MM.1S (cell line): ENCODE results near the gene FRY.
"Not testable (repeated sequence)": the region's sequence is repeated elsewhere in the genome, so short reads cannot be mapped to it uniquely, and the experiment has no call there.

Experiments
- DNase-seq: peaks from one replicate; pipeline ENCODE4 v3.0.0-alpha.2; 2015
- H2AFZ ChIP-seq: fragments of 300-600 bp; sonication (generic); 2 replicates; pipeline ENCODE4 v1.6.0; 2016; ENCODE audit warnings: antibody characterized with exemption, low read length
- H3F3A ChIP-seq: fragments of 300-600 bp; sonication (generic); 2 replicates; pipeline ENCODE4 v1.6.1; 2016; ENCODE audit warnings: mild to moderate bottlenecking, antibody characterized with exemption, low read length, moderate library complexity, mixed read lengths; ENCODE audit not compliant: insufficient read depth
- H3K27ac ChIP-seq: fragments of 300-600 bp; sonication (generic); 2 replicates; pipeline ENCODE4 v1.5.1; 2016; ENCODE audit warnings: mild to moderate bottlenecking, low read length
- H3K27me3 ChIP-seq: fragments of 300-600 bp; sonication (generic); replicated peaks from 2 replicates; pipeline ENCODE4 v1.6.0; 2016; ENCODE audit warnings: low read length; ENCODE audit not compliant: insufficient read depth
- H3K36me3 ChIP-seq: fragments of 300-600 bp; sonication (generic); replicated peaks from 2 replicates; pipeline ENCODE4 v1.6.1; 2016; ENCODE audit warnings: mild to moderate bottlenecking, low read length, mixed read lengths; ENCODE audit not compliant: insufficient read depth
- H3K4me1 ChIP-seq: fragments of 300-600 bp; sonication (generic); 2 replicates; pipeline ENCODE4 v1.6.1; 2016; ENCODE audit warnings: low read length, mixed read lengths
- H3K4me2 ChIP-seq: fragments of 300-600 bp; sonication (generic); 2 replicates; pipeline ENCODE4 v1.6.0; 2016; ENCODE audit warnings: low read depth, low read length
- H3K4me3 ChIP-seq: fragments of 300-600 bp; sonication (generic); 2 replicates; pipeline ENCODE4 v1.5.1; 2016; ENCODE audit warnings: low read length, mixed read lengths
- H3K79me2 ChIP-seq: fragments of 300-600 bp; sonication (generic); 2 replicates; pipeline ENCODE4 v1.6.1; 2016; ENCODE audit warnings: mixed run types, low read length, mixed read lengths
- H3K9ac ChIP-seq: fragments of 300-600 bp; sonication (generic); 2 replicates; pipeline ENCODE4 v1.6.1; 2016; ENCODE audit warnings: low read length, mixed read lengths
- H3K9me2 ChIP-seq: fragments of 300-600 bp; sonication (generic); replicated peaks from 2 replicates; pipeline ENCODE4 v1.6.1; 2016; ENCODE audit warnings: mild to moderate bottlenecking, low read length, mixed read lengths; ENCODE audit not compliant: insufficient read depth
- H3K9me3 ChIP-seq: fragments of 300-600 bp; sonication (generic); replicated peaks from 2 replicates; pipeline ENCODE4 v1.6.1; 2016; ENCODE audit warnings: mild to moderate bottlenecking, low read length, mixed read lengths; ENCODE audit not compliant: insufficient read depth
- H4K20me1 ChIP-seq: fragments of 300-600 bp; sonication (generic); 2 replicates; pipeline ENCODE4 v1.6.1; 2016; ENCODE audit warnings: mild to moderate bottlenecking, low read length, moderate library complexity, mixed read lengths; ENCODE audit not compliant: insufficient read depth
- EZH2 ChIP-seq: fragments of 300-600 bp; sonication (generic); optimal IDR thresholded peaks from 2 replicates; pipeline ENCODE3; 2017; ENCODE audit warnings: low read depth, mild to moderate bottlenecking, antibody characterized with exemption, low read length, mixed read lengths
- EZH2phosphoT487 ChIP-seq: fragments of 300-600 bp; sonication (generic); IDR thresholded peaks from 2 replicates; pipeline ENCODE4 v1.6.1; 2018; ENCODE audit warnings: antibody characterized with exemption, low read length
- TF ChIP-seq, protein P1 (sequence below): fragments of 300-600 bp; sonication (generic); IDR thresholded peaks from 2 replicates; pipeline ENCODE4 v1.5.1; 2016; ENCODE audit warnings: antibody characterized with exemption, low read length, mixed read lengths

Gene FRY

DNA sequence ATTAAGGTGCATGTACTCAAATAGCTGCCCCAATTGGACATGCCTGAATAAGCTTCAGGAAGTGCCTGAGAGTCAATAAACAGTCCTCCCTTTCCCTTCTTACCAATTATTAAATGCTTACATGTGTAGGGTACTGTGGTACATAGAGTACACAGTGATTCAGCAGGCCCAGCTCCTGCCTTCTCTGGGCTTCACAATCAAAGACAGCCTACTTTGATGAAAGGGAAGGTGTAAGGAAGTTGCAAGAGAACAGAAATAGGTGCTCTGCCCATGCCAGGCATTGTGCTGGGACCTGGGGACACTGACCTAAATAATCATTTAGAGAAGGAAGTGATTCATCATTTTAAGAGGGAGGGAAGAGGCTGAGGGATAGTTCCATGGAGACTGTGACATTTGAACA lies 17.2 kb downstream of the FRY start:
- no peaks in the 10 kb centered on the region for H3K4me1 ChIP-seq
- no peaks in the 10 kb centered on the region for H3F3A ChIP-seq
- no peaks in the 10 kb centered on the region for H3K36me3 ChIP-seq
- no peaks in the 10 kb centered on the region for H3K79me2 ChIP-seq
- no peaks in the 10 kb centered on the region for H3K9me2 ChIP-seq
- H3K27me3 ChIP-seq = no peaks in the 10 kb centered on the region
- no peak overlapping the region for H2AFZ ChIP-seq
- no peaks in the 10 kb centered on the region for H3K9me3 ChIP-seq
- H3K4me2 ChIP-seq = no peak overlapping the region
- H4K20me1 ChIP-seq = no peaks in the 10 kb centered on the region
- no peak overlapping the region for H3K9ac ChIP-seq
- no peak for TF ChIP-seq EZH2phosphoT487
- TF ChIP-seq EZH2 = no peak
- TF ChIP-seq, protein P1, sequence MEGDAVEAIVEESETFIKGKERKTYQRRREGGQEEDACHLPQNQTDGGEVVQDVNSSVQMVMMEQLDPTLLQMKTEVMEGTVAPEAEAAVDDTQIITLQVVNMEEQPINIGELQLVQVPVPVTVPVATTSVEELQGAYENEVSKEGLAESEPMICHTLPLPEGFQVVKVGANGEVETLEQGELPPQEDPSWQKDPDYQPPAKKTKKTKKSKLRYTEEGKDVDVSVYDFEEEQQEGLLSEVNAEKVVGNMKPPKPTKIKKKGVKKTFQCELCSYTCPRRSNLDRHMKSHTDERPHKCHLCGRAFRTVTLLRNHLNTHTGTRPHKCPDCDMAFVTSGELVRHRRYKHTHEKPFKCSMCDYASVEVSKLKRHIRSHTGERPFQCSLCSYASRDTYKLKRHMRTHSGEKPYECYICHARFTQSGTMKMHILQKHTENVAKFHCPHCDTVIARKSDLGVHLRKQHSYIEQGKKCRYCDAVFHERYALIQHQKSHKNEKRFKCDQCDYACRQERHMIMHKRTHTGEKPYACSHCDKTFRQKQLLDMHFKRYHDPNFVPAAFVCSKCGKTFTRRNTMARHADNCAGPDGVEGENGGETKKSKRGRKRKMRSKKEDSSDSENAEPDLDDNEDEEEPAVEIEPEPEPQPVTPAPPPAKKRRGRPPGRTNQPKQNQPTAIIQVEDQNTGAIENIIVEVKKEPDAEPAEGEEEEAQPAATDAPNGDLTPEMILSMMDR = no peak
- H3K27ac ChIP-seq = no peak overlapping the region
- no peak for DNase-seq
- H3K4me3 ChIP-seq = no peak overlapping the region

GRCh38 chr13:32051156-32051555 lies 19.6 kb downstream of the FRY start:
- Histone ChIP-seq H3K36me3 (no peaks in the 10 kb centered on the region), H4K20me1 (no peaks in the 10 kb centered on the region), H3K27me3 (no peaks in the 10 kb centered on the region), H3K9me3 (no peaks in the 10 kb centered on the region), H3K4me1 (no peaks in the 10 kb centered on the region), H3K9me2 (no peaks in the 10 kb centered on the region), H3K4me3 (no peak overlapping the region), H2AFZ (no peak overlapping the region), H3K27ac (no peak overlapping the region), H3F3A (no peaks in the 10 kb centered on the region), H3K79me2 (no peaks in the 10 kb centered on the region), H3K4me2 (no peak overlapping the region), H3K9ac (no peak overlapping the region)
- DNase-seq = no peak
- TF ChIP-seq EZH2phosphoT487 = no peak
- TF ChIP-seq, protein P1 = no peak

- Histone ChIP-seq H2AFZ (no peak overlapping the region), H3K9me2 (no peaks in the 10 kb centered on the region), H3K9me3 (no peaks in the 10 kb centered on the region), H3K4me2 (no peak overlapping the region), H4K20me1 (no peaks in the 10 kb centered on the region), H3K36me3 (no peaks in the 10 kb centered on the region), H3K27me3 (no peaks in the 10 kb centered on the region), H3K9ac (no peak overlapping the region), H3K4me1 (no peaks in the 10 kb centered on the region), H3K4me3 (no peak overlapping the region), H3K27ac (no peak overlapping the region), H3F3A (no peaks in the 10 kb centered on the region), H3K79me2 (no peaks in the 10 kb centered on the region)
- TF ChIP-seq, protein P1 = no peak
- no peak for TF ChIP-seq EZH2phosphoT487
- no peak for TF ChIP-seq EZH2
- no peak for DNase-seq
Observed at GRCh38 chr13:32056316-32056715, 24.7 kb downstream of the FRY start.

DNA sequence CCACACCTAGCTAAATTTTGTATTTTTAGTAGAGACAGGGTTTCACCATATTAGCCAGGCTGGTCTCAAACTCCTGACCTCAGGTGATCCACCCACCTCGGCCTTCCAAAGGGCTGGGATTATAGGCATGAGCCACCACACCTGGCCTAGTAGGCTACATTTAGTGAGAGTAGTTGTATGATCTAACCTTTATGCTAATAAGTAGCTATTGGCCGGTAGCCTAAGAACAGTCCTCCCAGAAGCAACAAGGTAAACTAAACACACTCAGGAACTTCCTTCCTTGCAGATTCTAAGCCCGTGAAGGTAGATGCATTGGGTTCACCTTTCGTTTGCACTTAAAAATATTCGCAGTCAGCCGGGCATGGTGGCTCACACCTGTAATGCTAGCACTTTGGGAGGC lies 25.8 kb downstream of the FRY start:
- DNase-seq, H3K4me1 ChIP-seq, H4K20me1 ChIP-seq, H3K9me3 ChIP-seq, H3K27me3 ChIP-seq, H3K9ac ChIP-seq, H3K36me3 ChIP-seq, H3F3A ChIP-seq, H2AFZ ChIP-seq, H3K9me2 ChIP-seq, H3K4me3 ChIP-seq, H3K27ac ChIP-seq, H3K4me2 ChIP-seq, H3K79me2 ChIP-seq: not testable (repeated sequence)
